ENCODE measurements around the gene ARL1. TPM values are rescaled to one million over a fixed set of nuclear protein-coding genes. Genes with fewer than 3 reads are reported as not detected.
A peak's percentile ranks its signal among the peaks of the same experiment; 100 is the strongest.

The ARL1 gene
- 10 to 100 TPM; 48.9 to 80.7 (median 66.1) TPM for total RNA-seq

- DNase-seq (ENCODE audit: low spot score) (peak; percentile 55), ATAC-seq (ENCODE audit: low FRiP score) (peak; percentile 94)
- no peak for TF ChIP-seq CTCF (IDR thresholded peaks at IDR 0.05)
These were observed at the start of gene ARL1 for GRCh38 chr12:101407436-101408345. Gene ARL1, minus strand, starts transcription at chr12:101407772. Its CDS starts 127 bp downstream, at chr12:101407645.

GRCh38 chr12:101455685-101456084, 48.1 kb upstream of the ARL1 start:
- DNase-seq (ENCODE audit: low spot score) (no peak), ATAC-seq (ENCODE audit: low FRiP score) (no peak)
- no peak for TF ChIP-seq CTCF (IDR thresholded peaks at IDR 0.05)

GRCh38 chr12:101441461-101442224, 34.1 kb upstream of the ARL1 start:
- TF ChIP-seq CTCF (IDR thresholded peaks at IDR 0.05) = no peak
- ATAC-seq (ENCODE audit: low FRiP score) = no peak
- DNase-seq (ENCODE audit: low spot score) = no peak

- no peak for TF ChIP-seq CTCF (IDR thresholded peaks at IDR 0.05)
- DNase-seq (ENCODE audit: low spot score) (no peak), ATAC-seq (ENCODE audit: low FRiP score) (no peak)
These were observed 31.7 kb upstream of the ARL1 start for GRCh38 chr12:101439236-101439635.

GRCh38 chr12:101436136-101436535, 28.6 kb upstream of the ARL1 start:
- DNase-seq (ENCODE audit: low spot score) (no peak), ATAC-seq (ENCODE audit: low FRiP score) (no peak)
- no peak for TF ChIP-seq CTCF (IDR thresholded peaks at IDR 0.05)

- ATAC-seq (ENCODE audit: low FRiP score) (no peak), DNase-seq (ENCODE audit: low spot score) (no peak)
- TF ChIP-seq CTCF (IDR thresholded peaks at IDR 0.05) = no peak
These were observed 22.9 kb upstream of the ARL1 start for GRCh38 chr12:101430456-101430855.

Measured in omental fat pad (tissue), 4 donors.